Ammon's horn (tissue), 1 donor: ENCODE measurements around the gene ZNF672.

Experiments used
- DNase-seq: peaks from one replicate; pipeline ENCODE4 v3.0.0-alpha.2; 2016; ENCODE audit warnings: low spot score

ZNF672 gene

DNA sequence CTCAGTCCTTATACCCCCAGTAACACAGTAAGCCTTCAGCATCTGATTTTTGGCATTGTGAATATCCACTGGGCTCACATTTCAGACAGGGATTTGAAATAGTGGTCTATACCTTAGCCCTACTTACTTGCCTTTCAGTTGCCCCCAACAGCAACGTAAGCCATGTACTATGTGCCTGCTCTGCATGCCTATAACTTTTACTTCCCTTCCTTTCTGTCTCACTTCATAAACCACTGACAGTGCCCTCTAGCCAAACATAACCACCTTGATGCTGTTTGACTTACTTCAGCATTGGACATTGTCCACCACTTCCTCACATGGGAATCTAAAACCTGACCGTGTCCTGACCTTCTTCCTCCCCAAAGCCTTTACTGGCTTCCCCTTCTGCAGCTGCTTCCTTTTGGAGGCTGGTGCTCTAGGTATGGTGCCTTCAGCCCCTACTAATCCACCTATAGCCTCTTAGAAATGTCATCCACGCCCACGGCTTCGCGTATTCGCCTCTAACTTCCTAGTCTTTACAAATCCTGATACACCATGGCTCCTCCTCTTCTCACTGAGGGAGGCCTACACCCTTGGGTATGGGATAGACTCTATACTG, 3.6 kb upstream of the ZNF672 start:
- DNase-seq, result no peak

DNA sequence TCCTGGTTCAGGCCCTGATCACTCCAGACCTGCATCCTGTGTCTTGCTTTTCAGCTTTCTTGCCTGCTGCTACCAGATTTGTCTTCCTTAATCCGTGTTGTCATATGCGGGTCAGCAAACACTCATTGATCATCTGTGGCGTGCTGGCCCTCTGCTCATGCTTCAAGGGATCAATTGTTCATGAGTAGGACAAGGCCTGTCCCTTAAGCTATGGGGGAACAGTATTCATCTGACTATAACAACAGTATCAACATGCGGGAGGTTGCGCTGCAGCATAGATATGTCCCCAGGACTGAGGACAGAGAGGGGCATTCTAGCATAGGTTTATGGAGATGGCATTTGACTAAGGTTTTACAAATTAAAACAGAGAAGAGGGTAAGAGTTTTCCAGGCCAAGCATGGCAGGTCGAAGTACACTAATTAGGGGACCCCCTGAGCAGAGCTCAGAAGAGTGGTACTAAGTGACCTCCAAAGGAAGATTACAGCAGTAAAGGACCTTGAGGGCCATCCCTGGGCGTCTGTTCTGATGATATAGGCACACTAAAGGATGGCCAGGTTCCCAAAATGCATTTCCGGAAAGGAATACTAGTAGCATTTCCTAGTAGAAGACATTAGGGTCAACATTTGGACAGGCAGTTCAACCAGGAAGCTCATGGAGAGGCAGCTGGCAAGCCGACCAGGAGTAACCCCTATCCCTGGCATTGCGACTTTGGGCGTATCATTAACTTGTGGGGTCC, 811 bp upstream of the ZNF672 start:
- no peak for DNase-seq

DNA sequence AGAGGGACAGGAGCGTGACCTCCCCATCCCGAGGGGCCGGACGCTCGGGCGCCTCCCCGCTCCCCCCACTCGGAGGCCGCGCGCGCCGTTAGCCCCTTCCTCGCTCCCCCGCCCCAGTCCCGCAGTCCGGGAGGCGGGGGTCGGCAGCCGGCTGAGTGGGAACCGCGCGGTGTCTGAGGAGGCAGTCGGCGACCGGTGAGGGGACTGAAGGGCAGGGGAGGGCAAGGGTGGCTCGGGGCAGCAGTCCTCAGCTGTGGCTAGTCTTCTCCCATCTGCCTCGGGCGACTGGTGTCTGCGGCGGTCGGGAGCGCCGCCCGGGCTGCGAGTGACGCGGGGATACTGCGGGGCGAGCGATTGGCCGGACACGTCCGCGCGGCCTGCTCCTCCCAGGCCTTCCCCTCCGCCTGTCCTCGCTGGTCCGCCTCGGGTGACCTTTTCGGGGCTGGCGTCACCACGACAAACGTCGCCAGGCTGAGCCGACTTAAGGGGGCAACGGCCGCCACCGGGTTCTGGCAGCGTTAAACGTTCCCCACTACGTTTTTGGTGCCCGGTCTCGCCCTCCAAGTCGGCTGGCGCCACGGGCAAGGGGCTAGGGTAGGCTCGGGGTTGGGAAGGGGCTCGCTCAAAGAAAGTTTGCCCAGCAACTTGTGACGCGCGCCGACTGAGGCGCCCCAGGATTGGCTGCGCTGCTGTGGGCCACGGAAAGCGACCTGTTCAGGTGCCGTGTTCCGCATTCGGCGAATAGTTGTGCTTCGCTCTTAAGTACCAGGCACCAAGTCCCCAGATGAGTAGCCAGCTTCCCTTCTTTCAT, 538 bp downstream of the ZNF672 start:
- DNase-seq, result peak; percentile 92

DNA sequence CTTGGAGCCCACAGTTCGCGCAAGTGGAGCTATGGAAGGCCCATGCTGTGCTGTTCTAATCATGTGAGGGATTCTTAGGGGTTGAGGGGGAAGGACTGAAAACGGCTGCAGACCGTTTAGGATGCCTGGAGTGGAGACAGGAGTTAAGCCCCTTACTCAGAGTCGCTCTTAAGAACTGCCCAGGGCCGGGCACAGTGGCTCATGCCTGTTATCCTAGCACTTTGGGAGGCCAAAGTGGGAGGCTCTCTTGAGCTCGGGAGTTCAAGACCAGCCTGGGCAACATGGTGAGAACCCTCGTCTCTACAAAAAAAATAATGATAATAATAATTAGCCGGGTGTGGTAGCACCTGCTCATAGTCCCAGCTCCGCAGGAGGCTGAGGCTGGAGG, 1.1 kb downstream of the ZNF672 start:
- DNase-seq, result no peak

DNA sequence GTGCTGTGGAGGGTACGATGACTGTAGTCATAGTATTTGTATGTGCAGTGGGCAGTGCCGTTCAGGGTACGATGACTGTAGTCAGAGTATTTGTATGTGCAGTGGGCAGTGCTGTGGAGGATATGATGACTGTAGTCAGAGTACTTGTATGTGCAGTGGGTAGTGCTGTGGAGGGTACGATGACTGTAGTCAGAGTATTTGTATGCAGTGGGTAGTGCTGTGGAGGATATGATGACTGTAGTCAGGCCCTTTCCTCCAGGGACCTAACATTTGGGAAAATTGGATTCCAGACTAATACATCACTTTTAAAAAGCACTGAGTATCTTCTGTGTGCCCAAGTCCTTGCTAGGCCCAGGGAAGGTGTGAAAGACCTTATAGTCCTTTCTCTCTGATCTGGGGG, 2.9 kb downstream of the ZNF672 start:
- no peak for DNase-seq

DNA sequence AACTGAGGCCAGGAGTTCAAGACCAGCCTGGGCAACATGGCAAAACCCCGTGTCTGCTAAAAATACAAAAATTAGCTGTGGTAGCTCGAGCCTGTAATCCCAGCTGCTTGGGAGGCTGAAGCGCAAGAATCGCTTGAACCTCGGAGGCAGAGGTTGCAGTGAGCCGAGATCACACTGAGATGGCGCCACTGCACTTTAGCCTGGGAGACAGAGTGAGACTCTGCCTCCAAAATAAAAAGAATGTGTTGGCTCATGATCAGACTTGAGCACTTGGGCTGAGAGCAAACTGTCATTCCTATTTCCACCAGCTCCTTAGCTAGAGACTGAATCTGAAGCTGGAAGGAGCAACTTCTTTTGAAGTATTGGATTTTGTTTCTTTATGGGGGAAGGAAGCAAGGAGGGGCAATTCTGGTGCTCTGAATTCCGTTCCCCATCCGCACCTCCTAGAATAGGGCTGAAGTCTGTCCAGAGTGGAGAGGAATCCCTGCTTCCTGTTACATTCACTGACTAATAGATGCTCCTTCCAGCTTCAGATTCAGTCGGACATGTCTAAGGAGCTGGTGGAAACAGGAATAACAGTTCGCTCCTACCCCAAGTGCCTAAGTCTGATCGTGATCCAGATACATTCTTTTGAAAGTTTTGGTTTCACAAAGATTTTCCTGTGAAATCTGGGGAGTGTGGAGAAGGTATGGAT, 3.8 kb downstream of the ZNF672 start:
- no peak for DNase-seq

DNA sequence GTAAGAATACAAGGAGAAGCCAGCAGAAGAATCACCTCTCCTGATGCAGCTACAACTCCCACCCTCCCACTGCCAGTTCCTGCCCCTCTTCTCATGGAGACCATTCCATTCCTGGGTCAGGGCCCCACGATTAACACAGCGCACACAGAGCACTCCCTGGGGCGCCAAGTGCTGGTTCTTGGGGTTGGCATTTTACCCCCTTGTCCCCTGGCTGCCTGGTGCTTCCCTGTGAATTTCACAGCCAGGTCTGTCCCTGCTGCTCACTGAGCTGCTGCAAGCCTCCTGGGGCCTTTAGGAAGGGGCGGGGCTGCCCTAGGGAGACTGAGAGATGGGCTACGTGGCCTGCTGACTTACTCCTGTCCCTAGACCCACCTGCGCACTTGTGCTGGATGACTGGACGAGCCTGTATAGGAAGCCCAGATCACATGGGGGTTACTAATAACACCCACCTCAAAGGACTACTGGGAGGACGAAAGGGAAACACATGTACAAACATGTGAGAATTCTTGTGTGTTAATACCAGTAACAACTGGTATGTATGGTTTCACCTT, 4.8 kb downstream of the ZNF672 start:
- no peak for DNase-seq

DNA sequence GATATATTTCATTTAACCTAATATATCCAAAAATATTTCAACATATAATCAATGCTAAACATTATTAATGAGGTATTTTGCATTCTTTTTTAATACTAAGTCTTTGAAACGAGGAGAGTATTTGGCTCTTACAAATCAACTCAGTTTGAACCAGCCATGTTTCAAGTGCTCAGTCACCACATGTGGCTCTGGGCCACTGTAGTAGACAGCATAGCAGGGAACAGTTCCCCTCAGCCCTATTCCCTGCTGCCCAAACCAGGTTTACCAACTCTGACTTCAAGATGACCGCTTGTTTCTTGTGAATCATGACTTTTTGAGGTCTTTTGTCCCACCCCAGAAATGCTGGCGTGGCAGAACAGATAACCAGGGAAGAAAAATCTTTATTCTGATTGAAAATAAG, 5.7 kb downstream of the ZNF672 start:
- no peak for DNase-seq

DNA sequence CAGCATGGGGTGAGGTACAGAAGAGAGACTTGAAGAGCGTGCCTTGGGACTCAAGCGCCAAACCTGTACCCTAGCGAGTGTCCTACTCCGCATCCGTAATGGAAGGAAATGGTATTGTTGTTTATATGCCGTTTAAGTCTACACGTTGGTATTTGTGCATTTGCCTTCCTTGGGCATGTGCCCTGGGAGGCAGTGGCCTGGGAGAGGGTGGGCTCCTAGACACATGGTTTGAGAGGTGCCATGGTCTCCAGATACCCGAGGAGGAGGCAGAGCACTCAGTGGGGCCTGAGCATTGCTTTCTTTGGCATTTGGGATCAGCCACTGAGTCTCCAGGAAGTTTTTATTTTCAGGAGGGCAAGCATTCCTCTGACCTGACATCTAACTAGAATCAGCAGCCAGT, 6.5 kb downstream of the ZNF672 start:
- DNase-seq, result no peak

DNA sequence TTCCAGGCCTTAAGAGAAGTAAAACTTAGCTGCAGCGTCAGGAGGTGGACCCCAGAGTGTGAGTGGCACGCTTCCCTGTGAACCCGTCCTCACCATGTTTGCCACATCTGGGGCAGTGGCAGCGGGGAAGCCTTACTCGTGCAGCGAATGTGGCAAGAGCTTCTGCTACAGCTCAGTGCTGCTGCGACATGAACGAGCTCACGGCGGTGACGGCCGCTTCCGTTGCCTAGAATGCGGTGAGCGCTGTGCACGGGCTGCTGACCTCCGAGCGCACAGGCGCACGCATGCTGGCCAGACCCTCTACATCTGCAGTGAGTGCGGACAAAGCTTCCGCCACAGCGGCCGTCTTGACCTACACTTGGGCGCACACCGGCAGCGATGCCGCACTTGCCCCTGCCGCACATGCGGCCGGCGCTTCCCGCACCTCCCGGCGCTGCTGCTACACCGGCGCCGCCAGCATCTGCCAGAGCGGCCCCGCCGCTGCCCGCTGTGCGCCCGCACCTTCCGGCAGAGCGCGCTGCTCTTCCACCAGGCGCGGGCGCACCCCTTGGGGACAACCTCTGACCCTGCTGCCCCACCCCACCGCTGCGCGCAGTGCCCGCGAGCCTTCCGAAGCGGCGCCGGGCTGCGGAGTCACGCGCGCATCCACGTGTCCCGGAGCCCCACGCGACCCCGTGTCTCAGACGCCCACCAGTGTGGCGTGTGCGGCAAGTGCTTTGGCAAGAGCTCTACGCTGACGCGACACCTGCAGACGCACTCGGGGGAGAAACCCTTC, 9.3 kb downstream of the ZNF672 start:
- no peak for DNase-seq

DNA sequence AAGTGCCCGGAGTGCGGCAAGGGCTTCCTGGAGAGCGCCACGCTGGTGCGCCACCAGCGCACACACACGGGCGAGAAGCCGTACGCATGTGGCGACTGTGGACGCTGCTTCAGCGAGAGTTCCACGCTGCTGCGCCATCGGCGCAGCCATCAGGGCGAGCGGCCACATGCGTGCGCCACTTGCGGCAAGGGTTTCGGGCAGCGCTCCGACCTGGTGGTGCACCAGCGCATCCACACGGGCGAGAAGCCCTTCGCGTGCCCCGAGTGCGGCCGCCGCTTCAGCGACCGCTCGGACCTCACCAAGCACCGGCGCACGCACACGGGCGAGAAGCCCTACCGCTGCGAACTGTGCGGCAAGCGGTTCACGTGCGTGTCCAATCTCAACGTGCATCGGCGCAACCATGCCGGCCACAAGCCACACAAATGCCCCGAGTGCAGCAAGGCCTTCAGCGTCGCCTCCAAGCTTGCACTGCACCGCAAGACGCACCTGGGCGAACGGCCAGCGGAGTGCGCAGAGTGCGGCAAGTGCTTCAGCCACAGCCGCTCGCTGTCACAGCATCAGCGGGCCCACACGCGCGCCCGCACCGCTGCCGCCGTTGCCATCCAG, 10.0 kb downstream of the ZNF672 start:
- DNase-seq, result no peak

DNA sequence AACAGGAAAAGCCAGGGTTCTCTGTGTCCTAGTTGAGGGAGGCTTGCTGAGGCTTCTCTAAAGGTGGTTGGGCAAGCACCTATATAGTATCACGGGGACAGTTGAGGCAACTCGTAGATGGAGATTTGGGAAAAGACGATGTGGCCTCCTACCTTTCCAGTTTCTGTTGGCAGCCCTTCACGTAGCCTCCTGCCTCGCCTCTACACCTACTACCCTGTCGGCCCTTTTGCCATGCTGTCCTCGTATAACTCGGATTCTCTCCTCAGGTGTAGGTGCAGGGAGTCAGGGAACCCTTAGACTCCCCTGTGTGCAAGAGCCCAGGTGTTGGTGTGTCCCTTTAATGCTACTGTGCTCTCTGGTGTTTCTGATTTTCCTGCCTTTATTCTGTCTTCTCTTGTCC, 10.6 kb downstream of the ZNF672 start:
- no peak for DNase-seq

DNA sequence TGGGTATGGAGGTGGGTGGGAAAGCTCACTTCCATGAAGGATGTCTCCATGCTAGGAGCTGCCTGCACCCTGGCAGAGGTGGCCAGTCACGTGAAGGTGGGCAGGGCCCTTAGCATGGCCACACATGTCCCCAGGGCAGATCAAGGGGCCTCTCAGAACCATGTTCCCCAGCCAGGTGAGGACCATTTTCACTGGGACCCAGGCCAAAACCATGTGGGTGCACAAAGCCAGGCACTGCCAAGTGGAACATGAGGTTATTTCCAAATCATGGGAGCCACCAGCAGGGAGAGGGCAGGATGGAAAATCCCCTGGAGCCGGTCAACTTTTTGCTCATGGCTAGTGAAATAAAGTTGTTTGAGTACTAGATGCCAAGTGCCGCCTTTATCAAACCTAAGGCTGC, 11.1 kb downstream of the ZNF672 start:
- DNase-seq, result no peak

DNA sequence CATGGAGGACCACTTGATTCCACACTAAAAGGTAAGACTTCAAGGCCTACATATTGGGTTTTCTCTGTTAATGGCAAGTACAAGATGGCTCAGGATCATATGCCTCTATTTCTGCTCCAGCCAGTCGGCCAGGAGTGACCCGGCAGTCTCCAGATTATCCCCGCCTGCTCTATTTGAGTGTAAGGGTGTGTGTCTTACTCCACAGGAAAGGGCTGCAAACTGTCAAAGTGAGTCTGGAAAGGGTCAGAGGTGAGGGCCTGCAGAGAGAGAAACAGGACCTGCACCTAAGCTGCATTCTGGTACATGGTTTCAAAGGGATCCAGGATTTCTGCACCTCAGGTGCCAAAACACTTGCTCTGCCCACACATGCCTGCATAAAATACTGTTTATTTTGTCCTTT, 11.6 kb downstream of the ZNF672 start:
- DNase-seq, result no peak

DNA sequence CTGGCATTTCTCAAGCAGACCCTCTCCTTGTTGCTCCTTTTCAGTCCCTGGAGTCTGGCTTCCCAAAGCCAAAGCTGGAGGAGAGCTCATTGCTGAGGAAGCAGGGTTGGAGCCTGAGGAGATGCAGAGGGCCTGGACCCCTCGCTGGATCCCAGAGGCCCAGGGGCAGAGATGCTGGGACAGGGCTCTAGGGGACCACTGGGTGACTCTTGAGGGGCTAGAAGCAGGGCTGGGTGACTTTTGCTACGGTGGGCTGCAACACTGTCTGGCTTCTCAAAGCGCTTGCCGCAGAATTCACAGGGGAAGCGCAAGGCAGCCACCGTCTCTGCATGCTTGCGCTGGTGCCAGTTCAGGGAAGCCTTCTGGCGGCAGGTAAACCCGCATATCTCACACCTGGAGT, 12.1 kb downstream of the ZNF672 start:
- no peak for DNase-seq

DNA sequence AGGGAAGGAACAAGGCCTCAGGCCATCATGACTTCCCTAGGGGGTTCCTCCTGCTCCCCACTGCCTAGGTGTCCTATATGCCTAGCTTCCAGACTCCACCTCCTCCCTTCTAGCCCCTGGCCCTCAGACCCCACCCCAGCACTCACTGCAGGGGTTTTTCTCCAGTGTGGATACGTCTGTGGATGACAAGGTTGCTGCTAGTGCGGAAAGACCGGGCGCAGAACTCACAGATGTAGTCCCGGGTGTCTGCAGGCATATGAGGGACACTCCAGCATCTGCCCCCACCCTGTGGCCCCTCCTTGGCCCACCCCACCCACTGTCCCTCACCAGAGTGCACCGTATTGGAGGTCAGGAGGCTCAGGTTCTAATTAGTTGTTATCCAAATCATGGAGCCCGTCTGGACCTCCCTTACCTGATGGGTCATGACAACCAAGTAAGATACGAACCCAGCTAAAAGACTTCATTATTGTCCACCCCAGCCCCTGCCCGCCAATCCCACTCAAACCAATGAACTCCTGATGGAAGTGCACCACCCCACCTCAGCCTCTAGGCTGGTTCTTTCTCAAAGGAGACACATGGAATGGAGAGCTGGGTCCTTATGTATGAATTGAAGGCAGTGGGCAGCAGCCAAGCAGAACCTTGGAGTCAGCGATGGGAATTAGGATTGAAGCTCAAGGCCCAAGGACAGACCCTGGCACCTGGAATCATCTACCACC, 12.7 kb downstream of the ZNF672 start:
- no peak for DNase-seq

DNA sequence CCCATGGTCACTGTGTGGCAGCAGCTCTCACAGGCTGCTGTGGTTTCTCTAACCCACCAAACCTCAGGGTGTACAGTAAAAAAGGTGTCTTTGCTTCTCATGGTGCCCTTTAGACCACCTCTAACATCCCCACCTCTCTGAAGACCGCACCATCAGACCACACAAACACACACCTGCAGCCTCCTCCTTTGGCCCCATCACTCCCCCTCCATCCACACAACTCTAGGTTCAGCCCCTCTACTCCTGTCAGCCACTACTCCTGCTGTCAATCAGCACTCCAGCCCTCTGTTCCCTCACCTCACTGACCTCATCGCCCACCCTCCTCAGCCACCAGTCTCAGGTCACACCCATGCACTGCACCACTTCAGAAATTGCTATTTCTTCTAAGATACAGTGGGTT, 13.4 kb downstream of the ZNF672 start:
- no peak for DNase-seq

DNA sequence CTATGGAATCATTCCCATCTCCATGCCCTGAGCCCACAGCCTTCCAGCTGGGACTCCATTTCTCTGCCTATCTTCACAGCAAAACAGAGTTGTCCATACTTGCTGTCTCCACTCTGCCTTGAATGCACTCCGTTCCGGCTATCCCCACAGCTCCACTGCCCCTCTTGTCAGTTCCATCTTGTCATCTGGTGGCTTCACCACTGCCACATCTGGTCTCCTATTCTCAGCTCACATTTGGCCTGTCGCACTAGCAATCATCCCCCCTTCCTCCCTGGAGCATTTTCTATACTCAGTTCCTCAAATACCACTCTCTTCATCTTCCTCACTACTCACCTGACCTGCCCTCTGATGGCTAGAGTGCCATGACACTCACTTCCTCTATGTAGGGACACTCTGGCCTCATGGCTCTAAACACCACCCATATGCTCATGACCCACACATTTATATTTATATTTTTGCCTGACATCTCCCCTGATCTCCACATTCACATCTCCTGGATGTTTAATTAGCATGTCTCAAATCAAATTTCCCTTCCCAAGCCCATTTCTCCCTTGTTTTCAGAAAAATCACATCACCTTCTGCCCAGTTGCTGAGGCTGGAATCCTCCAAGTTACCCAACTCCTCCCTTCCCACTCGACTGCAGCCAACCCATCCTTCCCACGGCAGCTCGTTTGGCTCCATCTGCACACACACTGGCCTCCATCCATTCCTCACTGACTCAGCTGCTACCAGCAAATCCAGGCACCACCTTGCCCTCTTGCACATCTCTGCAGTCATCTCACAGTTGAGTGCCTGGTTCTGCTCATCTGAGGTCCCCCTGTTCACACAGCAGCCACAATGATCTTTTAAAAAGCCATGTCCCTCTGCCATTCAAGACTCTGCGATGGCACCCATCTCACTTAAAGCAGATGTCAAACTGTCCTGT, 14.7 kb downstream of the ZNF672 start:
- DNase-seq, result peak; percentile 78

DNA sequence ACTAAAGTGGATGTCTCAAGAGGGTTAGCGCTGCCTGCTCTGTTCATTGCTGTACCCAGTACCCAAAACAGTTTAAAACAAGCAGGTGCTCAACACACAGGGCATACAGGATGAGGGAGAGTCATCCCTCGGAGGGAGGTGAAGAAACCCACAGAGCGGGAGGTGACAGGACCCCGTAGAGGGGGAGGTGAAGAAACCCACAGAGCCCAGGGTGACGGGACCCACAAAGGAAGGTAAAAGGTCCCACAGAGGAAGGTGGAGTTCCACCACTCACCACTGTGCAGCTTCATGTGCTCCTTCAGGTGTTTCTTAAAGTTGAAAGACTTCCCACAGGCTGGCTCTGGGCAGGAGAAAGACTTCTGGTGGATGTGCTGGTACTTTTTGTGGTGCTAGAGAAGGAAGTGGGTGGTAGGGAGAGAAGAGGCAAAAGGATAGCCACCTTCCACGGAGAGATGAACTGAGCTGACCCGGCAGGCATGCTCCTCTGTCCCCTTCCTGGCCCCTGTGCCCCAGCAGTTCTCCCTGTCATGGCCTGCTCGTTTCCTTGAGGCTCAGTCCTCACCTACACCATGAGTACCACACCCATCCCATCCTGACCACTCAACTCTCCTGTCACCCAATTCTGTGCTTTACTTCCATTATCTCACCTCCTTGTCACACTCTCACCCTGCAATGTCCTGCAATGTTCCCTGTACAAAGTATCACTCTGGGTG, 15.8 kb downstream of the ZNF672 start:
- no peak for DNase-seq
